Breast epithelium (tissue), 3 donors: Measurements from ENCODE around the gene MTRF1L.

Experiments used
- POLR2AphosphoS5 ChIP-seq, 3 donors: sonication (generic); formaldehyde crosslinking; IDR thresholded peaks; one replicate each; pipeline ENCODE4 v1.6.1; 2017; ENCODE audit warnings: antibody characterized with exemption in 3 of 3
- TF ChIP-seq, protein P1 (sequence below), 3 donors: fragments of 450-650 bp; IDR thresholded peaks; one replicate each; pipeline ENCODE4 v1.5.1; 2016 to 2017; ENCODE audit warnings: antibody characterized with exemption in 3 of 3, mild to moderate bottlenecking in 3 of 3, moderate library complexity in 3 of 3

DNA sequence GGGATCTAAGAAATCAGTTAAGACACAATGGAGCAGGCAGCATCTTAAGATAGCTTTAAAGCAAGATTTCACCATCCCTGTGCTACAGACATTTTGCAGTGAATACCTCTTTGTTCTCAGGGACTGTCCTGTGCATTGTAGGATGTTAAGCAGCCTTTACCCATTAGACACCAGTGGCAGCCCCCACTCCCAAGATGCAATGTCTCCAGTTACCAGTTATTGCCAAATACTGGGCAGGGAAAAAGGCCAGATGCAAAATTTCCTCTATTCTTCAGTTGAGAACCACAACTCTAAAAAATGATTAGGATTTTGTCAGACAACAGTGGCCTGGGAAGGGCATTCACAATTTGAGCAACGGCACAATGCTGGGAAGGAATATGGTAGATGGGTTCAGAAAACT, 25.8 kb downstream of the MTRF1L start:
- TF ChIP-seq, protein P1, sequence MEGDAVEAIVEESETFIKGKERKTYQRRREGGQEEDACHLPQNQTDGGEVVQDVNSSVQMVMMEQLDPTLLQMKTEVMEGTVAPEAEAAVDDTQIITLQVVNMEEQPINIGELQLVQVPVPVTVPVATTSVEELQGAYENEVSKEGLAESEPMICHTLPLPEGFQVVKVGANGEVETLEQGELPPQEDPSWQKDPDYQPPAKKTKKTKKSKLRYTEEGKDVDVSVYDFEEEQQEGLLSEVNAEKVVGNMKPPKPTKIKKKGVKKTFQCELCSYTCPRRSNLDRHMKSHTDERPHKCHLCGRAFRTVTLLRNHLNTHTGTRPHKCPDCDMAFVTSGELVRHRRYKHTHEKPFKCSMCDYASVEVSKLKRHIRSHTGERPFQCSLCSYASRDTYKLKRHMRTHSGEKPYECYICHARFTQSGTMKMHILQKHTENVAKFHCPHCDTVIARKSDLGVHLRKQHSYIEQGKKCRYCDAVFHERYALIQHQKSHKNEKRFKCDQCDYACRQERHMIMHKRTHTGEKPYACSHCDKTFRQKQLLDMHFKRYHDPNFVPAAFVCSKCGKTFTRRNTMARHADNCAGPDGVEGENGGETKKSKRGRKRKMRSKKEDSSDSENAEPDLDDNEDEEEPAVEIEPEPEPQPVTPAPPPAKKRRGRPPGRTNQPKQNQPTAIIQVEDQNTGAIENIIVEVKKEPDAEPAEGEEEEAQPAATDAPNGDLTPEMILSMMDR (IDR thresholded peaks at IDR 0.05) = no peak
- no peak for TF ChIP-seq POLR2AphosphoS5 (IDR thresholded peaks at IDR 0.05)
